IMR-90 (cell line): ENCODE data around the gene CLIC3. TPM values are rescaled to one million over a fixed set of nuclear protein-coding genes. Genes with fewer than 3 reads are reported as not detected.

Experiments
- ATAC-seq: fragments of 200-7000 bp; cut with Tn5 transposase; 2 replicates; pipeline ENCODE4 v1.9.1; 2020; ENCODE audit warnings: low read depth, mild to moderate bottlenecking, moderate library complexity
- BruUV-seq: library from RNA; stranded (reverse); fragments of 400-500 nt; replicated peaks from 2 replicates; lab custom pipeline; 2021; lab: Mats Ljungman, UMichigan
- CTCF ChIA-PET: fragments of 300-600 bp; formaldehyde crosslinking; extraction: SDS; loops from one replicate; lab custom pipeline; 2021; ENCODE audit warnings: antibody characterized with exemption; lab: Yijun Ruan, JAX
- POLR2A ChIA-PET: fragments of 300-600 bp; sonication (Branson Sonifier 250); formaldehyde crosslinking; loops from one replicate; lab custom pipeline; 2022; ENCODE audit warnings: antibody characterized with exemption; ENCODE audit not compliant: unreplicated experiment; lab: Charles Lee
- DNase-seq: peaks from one replicate; pipeline ENCODE4 v3.0.0; 2013
- H2AFZ ChIP-seq: replicated peaks from 2 replicates; pipeline ENCODE3; 2013; ENCODE audit warnings: low read length, mild to moderate bottlenecking; ENCODE audit not compliant: poor library complexity
- H2AK5ac ChIP-seq: 2 replicates; pipeline ENCODE4 v1.6.1; 2013; ENCODE audit warnings: low read depth, low read length, inconsistent platforms
- H2AK9ac ChIP-seq: replicated peaks from 2 replicates; pipeline ENCODE3; 2013; ENCODE audit warnings: mild to moderate bottlenecking, low read depth, low read length, moderate library complexity; ENCODE audit not compliant: poor library complexity
- H2BK120ac ChIP-seq: 2 replicates; pipeline ENCODE4 v1.6.1; 2013; ENCODE audit warnings: low read depth, low read length, inconsistent platforms
- H2BK15ac ChIP-seq: 3 replicates; pipeline ENCODE4 v1.6.1; 2013; ENCODE audit warnings: low read depth, low read length, inconsistent platforms
- H2BK20ac ChIP-seq: 2 replicates; pipeline ENCODE4 v1.6.1; 2013; ENCODE audit warnings: low read depth, mild to moderate bottlenecking, inconsistent platforms, low read length, moderate library complexity
- H2BK5ac ChIP-seq: 2 replicates; pipeline ENCODE4 v1.6.1; 2013; ENCODE audit warnings: mild to moderate bottlenecking, low read depth, low read length, inconsistent platforms; ENCODE audit not compliant: poor library complexity, severe bottlenecking
- H3K14ac ChIP-seq: replicated peaks from 2 replicates; pipeline ENCODE4 v1.6.1; 2013; ENCODE audit warnings: low read depth, low read length, inconsistent platforms
- H3K18ac ChIP-seq: 2 replicates; pipeline ENCODE4 v1.6.1; 2013; ENCODE audit warnings: low read depth, low read length, control low read depth
- H3K23ac ChIP-seq: 2 replicates; pipeline ENCODE4 v1.6.1; 2013; ENCODE audit warnings: low read depth, low read length, inconsistent platforms
- H3K27ac ChIP-seq: 2 replicates; pipeline ENCODE4 v1.5.1; 2013; ENCODE audit warnings: mild to moderate bottlenecking, control low read depth, low read length; ENCODE audit not compliant: insufficient read depth
- H3K27me3 ChIP-seq: 2 replicates; pipeline ENCODE4 v1.6.1; 2013; ENCODE audit warnings: low read length; ENCODE audit not compliant: control insufficient read depth, insufficient read depth
- H3K36me3 ChIP-seq: 2 replicates; pipeline ENCODE4 v1.6.1; 2013; ENCODE audit warnings: low read length, mixed read lengths; ENCODE audit not compliant: control insufficient read depth, insufficient read depth
- H3K4ac ChIP-seq: 2 replicates; pipeline ENCODE4 v1.6.1; 2013; ENCODE audit warnings: low read depth, low read length, inconsistent platforms
- H3K4me1 ChIP-seq: 2 replicates; pipeline ENCODE4 v1.6.1; 2013; ENCODE audit warnings: low read length, mixed read lengths; ENCODE audit not compliant: control insufficient read depth, insufficient read depth
- H3K4me2 ChIP-seq: 2 replicates; pipeline ENCODE4 v1.6.1; 2013; ENCODE audit warnings: low read depth, mild to moderate bottlenecking, control low read depth, low read length, moderate library complexity
- H3K4me3 ChIP-seq: 2 replicates; pipeline ENCODE4 v1.5.1; 2013; ENCODE audit warnings: low read depth, mild to moderate bottlenecking, control low read depth, low read length, moderate library complexity; ENCODE audit not compliant: insufficient read depth
- H3K56ac ChIP-seq: 2 replicates; pipeline ENCODE4 v1.6.1; 2013; ENCODE audit warnings: low read length, inconsistent platforms; ENCODE audit not compliant: insufficient read depth; ENCODE audit errors: extremely low read depth
- H3K79me1 ChIP-seq, 2 experiments: 2 replicates each; pipeline ENCODE4 v1.6.1; 2013; ENCODE audit warnings: low read length in 2 of 2, inconsistent platforms in 1 of 2, low read depth in 1 of 2
- H3K9ac ChIP-seq: 2 replicates; pipeline ENCODE4 v1.6.1; 2013; ENCODE audit warnings: low read depth, low read length, control low read depth
- H3K9me1 ChIP-seq: 2 replicates; pipeline ENCODE4 v1.6.1; 2013; ENCODE audit warnings: low read length, inconsistent platforms; ENCODE audit not compliant: insufficient read depth
- H3K9me3 ChIP-seq: 2 replicates; pipeline ENCODE4 v1.6.1; 2013; ENCODE audit warnings: low read length; ENCODE audit not compliant: control insufficient read depth, insufficient read depth
- H4K20me1 ChIP-seq: 2 replicates; pipeline ENCODE4 v1.6.1; 2013; ENCODE audit warnings: low read length, inconsistent platforms; ENCODE audit not compliant: insufficient read depth
- H4K5ac ChIP-seq: 2 replicates; pipeline ENCODE4 v1.6.1; 2013; ENCODE audit warnings: mild to moderate bottlenecking, low read depth, low read length, control low read depth
- H4K8ac ChIP-seq, 2 experiments: 2 replicates each; pipeline ENCODE4 v1.6.1; 2013; ENCODE audit warnings: low read depth in 2 of 2, low read length in 2 of 2, control low read depth in 1 of 2, inconsistent platforms in 1 of 2
- H4K91ac ChIP-seq: 2 replicates; pipeline ENCODE4 v1.6.1; 2013; ENCODE audit warnings: low read depth, low read length, inconsistent platforms; ENCODE audit not compliant: insufficient read depth
- CEBPB ChIP-seq: IDR thresholded peaks from 2 replicates; pipeline ENCODE4 v1.6.1; 2012; ENCODE audit warnings: low read depth, low read length, improper control_type of control experiment
- NFE2L2 ChIP-seq: fragments of 150-350 bp; IDR thresholded peaks from 2 replicates; pipeline ENCODE4 v1.6.1; 2016; ENCODE audit warnings: low read depth, mild to moderate bottlenecking, low read length
- POLR2A ChIP-seq: IDR thresholded peaks from 2 replicates; pipeline ENCODE4 v1.6.1; 2012; ENCODE audit warnings: mild to moderate bottlenecking, low read depth, low read length
- RCOR1 ChIP-seq: IDR thresholded peaks from 2 replicates; pipeline ENCODE4 v1.6.1; 2012; ENCODE audit warnings: mild to moderate bottlenecking, low read length, improper control_type of control experiment; ENCODE audit not compliant: insufficient replicate concordance
- WGBS, 2 experiments: methylation state at CpG; one replicate each; pipeline versions ENCODE4 v1.1.5 to v1.1.7; 2013; ENCODE audit warnings: missing lambda C conversion rate in 2 of 2; ENCODE audit not compliant: insufficient read length in 1 of 2; ENCODE audit errors: extremely low coverage in 2 of 2; 5-methylcytosine and 5-hydroxymethylcytosine counted together
- dilution Hi-C: fragments of 300-500 bp; cut with HindIII; formaldehyde crosslinking; loops from one replicate; pipeline ENCODE4 v1.14.3; 2018; ENCODE audit warnings: low sequenced_read_pairs; ENCODE audit not compliant: unreplicated experiment
- in situ Hi-C: fragments of 300-500 bp; cut with MboI; formaldehyde crosslinking; loops from 3 replicates; pipeline ENCODE4 v1.14.3; 2019; ENCODE audit warnings: low sequenced_read_pairs, inconsistent platforms, mixed read lengths
- intact Hi-C: fragments of 100-400 bp; cut with micrococcal nuclease; formaldehyde crosslinking; loops from 2 replicates; pipeline ENCODE4 v1.10.0; 2022
- polyA plus RNA-seq, 3 experiments: library from polyadenylated mRNA; depleted of rRNA; stranded (reverse); fragments of >200 nt; gene quantifications; 2 replicates each; pipeline ENCODE4 v1.2.3, GENCODE V29; 2012; ENCODE audit warnings: low replicate concordance in 1 of 3
- total RNA-seq: library from RNA; depleted of rRNA; stranded (reverse); fragments of >200 nt; gene quantifications from 2 replicates; pipeline ENCODE4 v1.2.3, GENCODE V29; 2012

Gene CLIC3
- total and polyA plus RNA-seq, 2 of the 4 experiments (the other 2 are of a cell fraction), result 0.18 to 1.7 TPM

DNA sequence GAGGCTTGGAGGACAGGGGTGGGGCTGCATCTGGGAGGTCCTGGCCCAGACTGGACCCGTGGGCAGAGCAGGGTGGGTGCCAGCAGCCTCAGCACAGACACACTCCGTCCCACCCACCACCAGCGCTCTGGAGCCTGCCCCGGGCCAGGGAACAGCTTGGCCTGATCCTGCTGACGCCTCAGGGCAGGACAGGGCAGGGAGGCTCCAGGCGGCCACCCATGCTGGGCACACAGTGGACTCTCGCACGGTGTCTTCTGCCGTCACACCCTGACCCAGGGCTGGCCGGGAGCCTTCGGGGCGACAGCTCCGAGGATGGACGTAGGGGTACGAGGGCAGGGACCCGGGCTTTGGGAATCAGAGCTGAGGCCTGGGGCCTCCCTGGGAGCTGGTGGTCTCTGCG is 27.2 kb downstream of the CLIC3 start:
- no peak for DNase-seq
- no peak overlapping the region for H3K4me3 ChIP-seq
- H4K5ac ChIP-seq, result no peak overlapping the region
- BruUV-seq, result no TSS peak
- H2BK120ac ChIP-seq, result no peak overlapping the region
- 59% methylated on average over 3 of the region's 17 CpGs; no CpG with 5 or more reads in 1 of the 2 experiments for WGBS, 2 experiments
- H3K9me1 ChIP-seq, result no peaks in the 10 kb centered on the region
- H3K14ac ChIP-seq, result no peak overlapping the region
- H3K9ac ChIP-seq, result no peak overlapping the region
- H2BK5ac ChIP-seq, result no peak overlapping the region
- H4K8ac ChIP-seq, result no peak overlapping the region
- H3K27ac ChIP-seq, result no peak overlapping the region
- H4K20me1 ChIP-seq, result no peaks in the 10 kb centered on the region
- H2BK15ac ChIP-seq, result no peak overlapping the region
- in situ Hi-C loops, result no loop called here
- CTCF ChIA-PET, result interaction anchor here (1.0 kb wide), 1 partner anchor 60 kb away, joined by 3 read pairs; no protein-coding TSS in a partner anchor
- no peak overlapping the region for H2AFZ ChIP-seq
- H3K4me2 ChIP-seq, result no peak overlapping the region
- H4K91ac ChIP-seq, result no peak overlapping the region
- POLR2A ChIA-PET, result no interaction called here
- TF ChIP-seq NFE2L2 (no peak), POLR2A (no peak), RCOR1 (no peak), CEBPB (no peak)
- H3K79me1 ChIP-seq, result no peaks in the 10 kb centered on the region
- H2AK9ac ChIP-seq, result peak overlapping the region; percentile 42
- H3K4ac ChIP-seq, result no peak overlapping the region
- H3K36me3 ChIP-seq, result no peaks in the 10 kb centered on the region
- peaks cover 22% of the 10 kb centered on the region for H3K27me3 ChIP-seq
- dilution Hi-C loops, result no loop called here
- no peak overlapping the region for H3K23ac ChIP-seq
- no peak overlapping the region for H2BK20ac ChIP-seq
- intact Hi-C loops, result no loop called here
- no peaks in the 10 kb centered on the region for H3K4me1 ChIP-seq
- ATAC-seq, result no peak
- H3K18ac ChIP-seq, result no peak overlapping the region
- no peak overlapping the region for H3K56ac ChIP-seq
- no peaks in the 10 kb centered on the region for H3K9me3 ChIP-seq
- no peak overlapping the region for H2AK5ac ChIP-seq
